Stimulated activated naive CD4-positive, alpha-beta T cell (primary cell): ENCODE results near the gene FAM43A.

Experiments
- DNase-seq, 6 experiments: peaks; one replicate each; lab custom pipeline; 2025; lab: John Stamatoyannopoulos, UW

The FAM43A gene, protein sequence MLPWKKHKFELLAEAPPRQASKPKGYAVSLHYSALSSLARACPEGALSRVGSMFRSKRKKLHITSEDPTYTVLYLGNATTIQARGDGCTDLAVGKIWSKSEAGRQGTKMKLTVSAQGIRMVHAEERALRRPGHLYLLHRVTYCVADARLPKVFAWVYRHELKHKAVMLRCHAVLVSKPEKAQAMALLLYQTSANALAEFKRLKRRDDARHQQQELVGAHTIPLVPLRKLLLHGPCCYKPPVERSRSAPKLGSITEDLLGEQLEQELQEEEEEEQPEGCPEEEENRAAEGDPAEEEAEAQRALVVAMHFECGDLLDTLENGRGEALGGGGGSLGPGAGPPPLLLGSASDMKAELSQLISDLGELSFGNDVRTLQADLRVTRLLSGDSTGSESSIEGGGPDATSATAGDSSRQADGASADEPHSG

DNA sequence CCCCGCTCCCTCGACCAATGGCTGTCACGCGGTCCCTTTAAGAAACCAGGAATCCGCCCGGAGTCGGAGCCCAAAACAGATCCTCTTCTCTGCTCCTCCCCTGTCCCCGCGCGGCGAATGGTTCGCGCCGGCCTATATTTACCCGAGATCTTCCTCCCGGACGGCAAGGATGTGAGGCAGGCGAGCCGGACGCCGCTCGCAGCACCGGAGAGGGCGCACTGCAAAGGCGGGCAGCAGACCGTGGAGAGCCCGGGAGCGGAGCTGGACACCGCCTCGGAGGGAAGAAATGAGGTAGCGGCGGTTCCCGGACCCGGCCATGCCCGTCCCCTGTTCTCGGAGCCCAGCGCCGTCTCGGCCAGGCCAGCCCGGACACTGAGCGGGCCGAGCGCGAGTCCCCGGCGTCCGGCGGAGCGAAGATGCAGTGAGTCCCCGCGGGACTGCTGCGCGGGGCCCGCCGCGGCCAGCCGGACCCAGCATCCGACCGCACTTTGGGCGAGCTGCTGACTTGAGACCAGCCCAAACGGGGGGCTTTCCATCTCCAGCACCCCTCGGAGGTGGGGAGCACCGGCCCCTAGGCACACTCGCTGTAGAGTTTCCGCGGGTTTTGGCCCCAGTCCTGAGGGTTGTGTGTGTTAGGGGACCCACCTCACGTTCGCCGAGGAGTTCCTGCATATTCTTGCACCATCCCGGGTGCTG is at the start of gene FAM43A:
Gene FAM43A (plus strand): TSS at position 166 of the 696 bp plus-strand sequence. CDS start 944 bp downstream, outside the sequence.
- peak; percentile 3 to 58 (median 50) for DNase-seq

DNA sequence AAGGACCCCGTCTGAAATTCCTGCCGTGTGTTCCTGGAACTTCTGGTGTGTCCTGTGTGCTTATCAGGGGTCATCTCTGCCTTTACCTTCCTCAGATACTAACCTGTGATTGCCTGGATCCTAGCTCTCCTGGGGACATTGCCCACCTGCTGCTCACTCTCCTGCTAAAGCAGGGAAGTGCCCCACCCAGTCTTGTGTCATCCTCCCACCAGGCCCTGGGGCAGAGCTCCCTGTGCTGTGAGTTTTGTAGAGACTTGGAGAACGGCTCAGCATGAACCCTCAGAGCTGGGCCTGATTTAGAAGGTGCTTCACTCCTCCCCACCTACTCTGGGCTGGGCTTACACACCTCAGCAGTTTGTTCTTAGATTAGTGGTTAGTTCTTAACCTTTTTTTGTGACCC is 48.6 kb upstream of the FAM43A start:
- no peak for DNase-seq

- DNase-seq: no peak
Observed at GRCh38 chr3:194637541-194638400, 47.9 kb upstream of the FAM43A start.

DNA sequence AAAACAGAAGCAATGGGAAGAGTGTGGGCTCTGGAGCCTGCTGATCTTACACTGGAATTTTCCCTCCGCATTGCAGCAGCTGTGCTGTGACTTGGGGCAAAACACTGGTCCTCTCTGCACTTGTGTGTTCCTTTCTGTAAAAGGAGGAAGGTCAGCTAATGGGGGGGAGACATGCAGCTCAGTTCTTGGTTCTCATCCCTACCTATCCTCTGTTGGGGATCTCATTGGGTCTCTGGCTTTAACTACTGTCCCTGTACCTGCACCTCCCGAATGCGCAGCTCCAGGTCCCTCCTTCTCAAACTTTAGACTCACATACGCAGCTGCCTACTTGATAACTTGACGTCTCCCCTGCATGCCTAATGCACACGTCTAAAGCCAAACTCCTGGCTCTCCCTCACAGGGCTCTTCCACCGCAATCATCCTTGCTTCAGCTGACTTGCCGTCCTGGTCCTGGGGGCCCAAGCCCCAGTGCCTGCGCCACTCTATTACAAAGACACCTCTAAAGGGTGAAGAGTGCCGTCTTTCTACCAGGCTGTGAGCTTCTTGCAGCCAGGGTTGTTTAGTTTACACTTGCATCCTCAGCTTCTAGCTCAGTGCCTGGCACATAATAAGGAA is 46.6 kb upstream of the FAM43A start:
- no peak for DNase-seq

- peak; percentile 6 to 65 (median 24) for DNase-seq
Observed at GRCh38 chr3:194640829-194641228, 44.9 kb upstream of the FAM43A start.

DNA sequence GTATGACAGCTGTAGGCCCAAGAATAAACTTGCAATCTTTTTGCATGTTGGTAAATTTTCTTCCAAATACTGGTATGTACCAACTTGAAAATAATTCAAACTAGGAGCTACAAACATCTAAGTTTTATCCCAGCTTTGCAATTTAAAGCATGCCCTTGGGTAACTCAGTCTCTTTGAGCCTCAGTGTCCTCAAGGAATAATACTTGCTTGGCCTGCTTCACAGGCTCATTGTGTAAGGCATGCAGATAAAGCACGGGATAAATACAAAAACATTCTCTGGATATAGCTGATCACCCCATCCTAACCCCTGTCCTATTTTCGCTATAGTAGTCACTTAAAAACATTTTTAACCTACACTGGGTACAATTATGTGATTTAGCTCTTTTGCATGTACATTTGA is 42.9 kb upstream of the FAM43A start:
- DNase-seq: no peak

- DNase-seq: no peak
Observed at GRCh38 chr3:194647747-194648146, 37.9 kb upstream of the FAM43A start.

GRCh38 chr3:194654443-194654842 is 31.2 kb upstream of the FAM43A start:
- no peak for DNase-seq

DNA sequence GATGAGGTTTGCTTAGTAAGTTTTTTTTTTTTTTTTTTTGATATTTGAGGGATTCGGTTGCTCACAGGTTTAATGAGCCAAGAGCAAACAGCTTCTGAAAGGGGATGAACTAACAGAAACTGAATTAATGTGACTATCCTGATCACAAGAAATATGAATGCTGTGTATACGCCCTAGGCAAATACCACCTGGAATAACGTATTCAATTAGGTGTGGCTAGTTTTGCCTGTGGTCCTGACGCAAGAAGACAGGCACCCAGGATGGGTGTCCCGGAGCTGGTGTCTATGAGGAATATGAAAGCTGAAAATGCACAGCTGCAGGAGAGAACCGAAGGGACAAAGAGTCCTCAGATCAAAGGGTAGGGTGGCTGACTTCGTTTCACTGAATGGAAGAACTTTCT is 28.2 kb upstream of the FAM43A start:
- no peak for DNase-seq

- no peak for DNase-seq
Observed at GRCh38 chr3:194658477-194659242, 27.0 kb upstream of the FAM43A start.

DNA sequence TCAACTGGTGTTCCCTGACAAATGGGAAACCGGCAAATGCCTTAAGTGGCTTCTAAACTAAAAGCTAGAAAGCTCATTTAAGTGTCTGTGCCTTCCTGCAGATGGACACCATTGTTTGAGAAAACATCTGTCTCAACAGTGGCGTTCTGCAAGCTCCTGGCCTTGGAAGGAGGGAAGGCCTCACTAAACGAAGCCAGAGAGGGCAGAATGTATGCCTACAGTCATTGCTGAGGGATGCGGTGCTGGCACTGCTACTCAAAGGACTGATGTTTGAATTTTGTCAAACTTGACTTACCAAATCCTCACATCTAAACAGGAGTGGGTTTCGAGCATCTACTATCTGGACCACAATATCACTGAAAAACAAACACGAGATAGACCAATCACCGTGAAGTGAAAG is 25.9 kb upstream of the FAM43A start:
- DNase-seq: no peak

DNA sequence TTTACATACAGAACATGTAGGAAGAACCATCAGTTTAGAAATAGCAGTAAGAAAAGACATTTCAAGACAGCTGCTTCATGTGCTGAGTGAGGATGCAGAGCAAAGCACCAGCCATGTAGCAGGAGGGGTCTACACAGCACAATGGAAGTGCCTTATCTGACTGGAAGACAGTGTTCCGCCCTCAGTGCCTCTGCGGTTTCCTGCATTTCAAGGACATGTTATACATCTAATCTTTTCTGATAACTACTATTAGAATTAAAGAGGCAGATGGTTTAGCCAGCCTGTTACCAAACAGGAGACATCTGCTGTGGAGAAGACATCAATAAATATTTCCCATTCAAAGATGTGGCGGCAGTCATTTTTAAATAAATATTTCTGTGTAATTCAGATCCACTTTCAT is 24.3 kb upstream of the FAM43A start:
- no peak for DNase-seq

- DNase-seq: no peak
Observed at GRCh38 chr3:194661946-194662345, 23.7 kb upstream of the FAM43A start.

GRCh38 chr3:194664857-194665256 is 20.8 kb upstream of the FAM43A start:
- DNase-seq: no peak

DNA sequence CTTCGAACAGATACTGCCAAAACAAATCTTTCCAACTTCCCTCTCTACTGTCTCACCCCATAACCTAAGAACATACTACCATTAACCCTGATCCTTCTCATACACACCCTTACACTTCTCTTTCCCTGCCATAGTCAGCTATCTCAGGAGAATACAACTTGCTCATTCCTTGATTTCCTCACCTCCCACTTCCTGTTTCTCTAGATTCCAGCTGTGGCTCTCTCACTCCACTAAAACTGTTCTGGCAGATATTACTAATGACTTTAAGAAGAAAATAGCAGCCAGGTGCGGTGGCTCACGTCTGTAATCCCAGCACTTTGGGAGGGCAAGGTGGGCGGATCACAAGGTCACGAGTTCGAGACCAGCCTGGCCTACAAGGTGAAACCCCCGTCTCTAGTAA is 18.3 kb upstream of the FAM43A start:
- DNase-seq: no peak

DNA sequence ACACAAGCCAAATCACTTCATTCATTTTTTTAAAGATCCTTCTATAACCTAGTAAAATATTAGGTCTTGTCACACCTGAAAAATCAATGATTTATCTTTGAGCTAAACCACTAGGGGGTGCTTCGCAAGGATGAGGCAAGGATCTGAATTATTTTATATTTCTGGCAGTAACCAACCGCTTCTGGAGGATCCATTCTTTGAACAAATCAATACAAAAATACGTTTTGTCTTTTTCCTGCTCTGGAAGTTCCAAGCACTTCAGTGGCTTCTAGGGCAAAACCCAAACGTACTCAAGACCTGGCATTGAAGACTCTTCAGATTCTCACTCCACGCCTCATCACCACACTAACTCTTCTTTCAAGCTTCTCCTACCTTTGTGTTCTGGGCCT is 14.2 kb upstream of the FAM43A start:
- DNase-seq: peak in 4 of 6 experiments; percentile 14 to 69 (median 39)

- DNase-seq: peak; percentile 74 to 93 (median 86)
Observed at GRCh38 chr3:194671900-194672808, 13.5 kb upstream of the FAM43A start, which contains the start of gene LSG1. TSS of gene LSG1 (minus strand) at chr3:194672191. CDS start at chr3:194672162, 29 bp downstream.

DNA sequence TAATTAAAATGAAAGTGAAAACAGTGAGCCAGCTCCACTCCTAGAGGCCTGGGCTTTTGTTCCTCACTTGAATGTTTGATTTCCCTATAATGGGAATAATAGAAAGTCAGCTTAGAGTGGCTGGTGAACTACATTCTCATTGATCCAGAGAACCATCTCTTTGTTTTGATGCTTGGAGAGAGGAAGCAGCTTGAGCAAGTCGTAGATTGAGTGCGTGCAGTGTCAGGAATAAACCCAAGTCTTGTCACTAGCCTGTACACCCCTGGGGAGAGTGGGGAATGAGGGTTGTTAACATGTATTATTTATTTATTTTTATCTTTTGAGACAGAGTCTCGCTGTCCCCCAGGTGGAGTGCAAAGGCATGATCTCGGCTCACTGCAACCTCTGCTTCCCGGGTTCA is 12.8 kb upstream of the FAM43A start:
- no peak for DNase-seq

GRCh38 chr3:194673761-194674160 is 11.9 kb upstream of the FAM43A start:
- DNase-seq: no peak

DNA sequence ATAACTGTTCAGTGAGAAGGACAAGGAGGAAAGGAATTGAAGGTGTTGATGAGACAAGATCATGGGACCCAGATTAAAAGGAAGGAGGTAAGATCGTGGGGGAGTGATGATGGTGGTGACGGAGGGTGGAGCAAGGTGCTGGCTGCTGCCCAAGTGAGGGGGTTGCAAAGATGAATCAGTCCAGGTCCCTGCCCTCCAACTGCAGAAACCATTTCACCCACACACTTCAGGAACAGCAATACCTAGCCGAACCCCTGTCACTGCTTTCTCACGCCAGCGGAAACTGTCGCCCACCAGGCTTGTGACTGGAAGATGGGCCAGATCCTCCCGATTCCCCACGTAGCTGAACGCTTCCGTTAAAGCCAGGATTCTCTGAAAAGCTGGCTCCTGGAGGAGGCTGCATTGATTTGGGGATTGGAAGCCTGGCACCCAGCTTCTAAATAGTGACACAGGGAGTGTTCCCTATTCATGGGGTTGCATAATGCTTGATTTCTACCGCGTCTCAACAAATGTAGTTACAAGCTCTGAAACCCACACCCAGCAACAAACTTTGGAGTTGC is 10.5 kb upstream of the FAM43A start:
- DNase-seq: no peak
